ENCODE data around the gene CCT2.
"Not testable (repeated sequence)": the region's sequence is repeated elsewhere in the genome, so short reads cannot be mapped to it uniquely, and the experiment has no call there.

The CCT2 gene

DNA sequence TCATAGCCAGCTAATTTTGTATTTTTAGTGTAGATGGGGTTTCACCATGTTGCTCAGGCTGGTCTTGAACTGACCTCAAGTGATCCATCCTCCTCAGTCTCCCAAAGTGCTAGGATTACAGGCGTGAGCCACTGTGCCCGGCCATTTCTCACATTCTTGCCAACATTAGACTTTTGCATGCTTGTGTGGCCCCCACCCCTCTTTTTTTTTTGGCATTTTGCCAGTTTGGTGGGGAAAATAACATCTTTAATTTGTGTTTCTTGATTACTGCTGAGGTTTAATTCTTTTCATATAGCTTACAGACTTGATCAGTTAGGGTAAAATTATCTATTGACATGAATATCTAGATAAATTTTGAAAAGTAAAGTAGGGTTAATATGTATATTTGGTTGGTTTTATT, 3.8 kb downstream of the CCT2 start:
- no peak for DNase-seq (ENCODE audit: low spot score)

DNA sequence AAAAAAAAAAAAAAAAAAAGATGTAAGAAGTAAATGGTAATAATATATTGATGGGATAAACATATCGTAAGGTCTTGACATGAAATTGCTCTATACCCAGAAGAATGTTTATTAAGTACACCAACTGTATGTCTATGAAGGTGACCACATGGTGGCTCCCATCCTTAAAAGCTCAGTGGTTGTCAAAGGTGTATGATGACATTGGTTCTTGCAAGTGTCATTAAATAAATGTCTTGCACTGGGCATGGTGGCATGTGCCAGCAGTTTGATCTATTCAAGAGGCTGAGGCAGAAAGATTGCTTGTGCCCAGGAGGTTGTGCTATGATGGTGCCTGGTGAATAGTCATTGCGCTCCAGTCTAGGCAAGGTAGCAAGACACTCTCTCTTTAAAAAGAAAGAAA, 10.4 kb downstream of the CCT2 start:
- no peak for DNase-seq (ENCODE audit: low spot score)

DNA sequence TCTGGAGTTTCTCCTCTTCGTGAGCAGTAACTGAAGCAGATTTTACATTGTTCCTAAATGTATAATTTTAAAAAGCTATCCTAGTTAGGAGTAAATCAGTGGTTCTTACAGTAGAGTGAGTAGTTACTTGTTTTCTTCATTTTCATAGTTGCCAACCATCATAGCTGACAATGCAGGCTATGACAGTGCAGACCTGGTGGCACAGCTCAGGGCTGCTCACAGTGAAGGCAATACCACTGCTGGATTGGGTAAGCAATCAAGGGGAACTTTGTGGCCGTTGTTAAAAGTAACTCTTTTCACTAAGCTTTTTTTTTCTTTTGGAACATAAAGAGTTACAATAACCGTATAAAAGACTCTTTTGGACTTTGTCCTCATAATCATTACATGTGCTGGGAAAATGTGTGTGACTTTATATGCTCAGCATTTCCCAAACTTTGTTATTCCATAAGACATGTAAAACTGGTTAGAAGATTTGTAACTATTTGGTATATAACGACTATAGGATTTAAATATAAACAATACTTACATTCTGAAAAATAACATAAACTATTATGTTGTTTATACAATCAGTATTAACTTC, 13.0 kb downstream of the CCT2 start:
- no peak for DNase-seq (ENCODE audit: low spot score)

DNA sequence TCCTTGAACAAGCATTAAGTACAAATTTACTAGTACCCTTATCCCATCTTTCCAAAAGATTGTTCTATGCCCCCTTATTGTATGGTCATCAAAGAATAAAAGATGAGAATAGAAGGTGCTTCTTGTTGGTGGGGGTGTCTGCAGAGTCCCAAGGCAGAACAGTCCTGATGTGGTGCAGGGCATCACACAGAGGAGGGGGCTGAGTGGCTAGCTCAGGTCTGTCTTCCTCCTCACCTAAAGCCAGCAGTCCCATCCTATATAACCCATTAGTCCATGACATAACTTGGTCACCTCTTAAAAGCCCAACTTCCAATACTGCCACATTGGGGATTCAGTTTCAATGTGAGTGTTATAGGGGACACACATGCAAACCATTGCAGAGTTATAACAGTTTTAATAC, 15.5 kb downstream of the CCT2 start:
- DNase-seq (ENCODE audit: low spot score) = no peak

DNA sequence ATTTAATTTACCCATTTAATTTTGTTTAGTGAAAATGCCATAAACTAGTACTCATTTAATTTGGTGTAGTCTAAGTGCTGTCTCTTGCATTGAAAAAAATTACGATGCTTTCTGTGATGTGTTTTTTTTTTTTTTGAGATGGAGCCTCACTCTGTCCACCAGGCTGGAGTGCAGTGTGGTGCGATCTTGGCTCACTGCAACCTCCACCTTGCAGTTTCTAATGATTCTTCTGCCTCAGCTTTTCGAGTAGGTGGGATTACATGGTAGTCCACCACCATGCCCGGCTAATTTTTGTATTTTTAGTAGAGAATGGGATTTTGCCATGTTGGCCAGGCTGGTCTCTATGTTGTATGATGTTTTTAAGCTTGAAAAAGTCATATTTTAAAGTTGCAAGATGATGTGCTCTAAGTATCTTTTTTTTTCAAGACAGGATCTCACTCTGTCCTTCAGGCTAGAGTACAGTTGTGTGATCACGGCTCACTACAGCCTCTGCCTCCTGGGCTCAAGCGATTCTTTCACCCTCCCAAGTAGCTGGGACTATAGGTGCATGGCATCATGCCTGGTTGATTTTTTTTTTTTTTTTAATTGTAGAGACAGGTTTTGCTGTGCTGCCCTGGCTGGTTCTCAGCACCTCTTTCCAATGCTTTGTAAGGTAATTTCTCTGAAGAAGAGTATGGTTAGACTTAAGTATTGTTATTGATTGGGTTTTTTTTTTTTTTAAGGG, 16.9 kb downstream of the CCT2 start:
- DNase-seq (ENCODE audit: low spot score) = no peak

DNA sequence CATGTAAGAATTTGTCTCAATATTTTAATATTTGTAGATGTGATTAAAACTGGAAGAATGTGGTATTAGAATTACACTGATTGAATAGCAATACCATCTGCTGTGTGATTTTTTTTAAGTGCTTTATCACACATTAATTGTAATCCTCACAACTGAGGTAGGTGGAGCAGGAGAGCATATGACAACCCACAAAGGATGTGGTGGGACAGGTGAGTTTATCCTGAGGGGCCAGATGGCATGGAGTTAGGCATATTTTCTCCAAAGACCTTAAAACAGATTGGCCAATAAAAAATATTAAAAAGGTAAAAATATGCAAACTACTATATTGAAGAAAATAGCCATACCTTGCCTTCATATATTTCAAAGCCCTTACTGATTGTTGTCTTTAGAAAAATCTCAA, 17.7 kb downstream of the CCT2 start:
- DNase-seq (ENCODE audit: low spot score) = no peak

DNA sequence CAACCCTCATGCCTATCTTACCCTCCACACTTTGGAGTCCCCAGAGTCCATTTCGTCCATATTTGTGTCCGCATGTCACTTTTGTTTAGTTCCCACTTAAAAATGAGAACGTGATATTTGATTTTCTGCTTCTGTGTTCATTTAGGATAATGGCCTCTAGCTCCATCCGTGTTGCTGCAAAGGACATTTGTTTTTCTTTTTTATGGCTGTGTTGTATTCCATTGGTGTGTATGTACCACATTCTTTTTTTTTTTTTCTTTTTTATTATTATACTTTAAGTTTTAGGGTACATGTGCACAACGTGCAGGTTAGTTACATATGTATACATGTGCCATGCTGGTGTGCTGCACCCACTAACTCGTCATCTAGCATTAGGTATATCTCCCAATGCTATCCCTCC, 18.3 kb downstream of the CCT2 start:
- DNase-seq (ENCODE audit: low spot score) = not testable (repeated sequence)

DNA sequence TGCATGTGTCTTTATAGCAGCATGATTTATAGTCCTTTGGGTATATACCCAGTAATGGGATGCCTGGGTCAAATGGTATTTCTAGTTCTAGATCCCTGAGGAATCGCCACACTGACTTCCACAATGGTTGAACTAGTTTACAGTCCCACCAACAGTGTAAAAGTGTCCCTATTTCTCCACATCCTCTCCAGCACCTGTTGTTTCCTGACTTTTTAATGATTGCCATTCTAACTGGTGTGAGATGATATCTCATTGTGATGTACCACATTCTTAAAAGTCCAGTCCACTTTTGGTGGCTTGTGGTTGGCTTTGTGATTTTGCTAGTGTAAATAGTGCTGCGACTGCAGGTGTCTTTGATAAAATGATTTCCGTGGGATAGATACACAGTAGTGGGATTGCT, 19.0 kb downstream of the CCT2 start:
- not testable (repeated sequence) for DNase-seq (ENCODE audit: low spot score)

DNA sequence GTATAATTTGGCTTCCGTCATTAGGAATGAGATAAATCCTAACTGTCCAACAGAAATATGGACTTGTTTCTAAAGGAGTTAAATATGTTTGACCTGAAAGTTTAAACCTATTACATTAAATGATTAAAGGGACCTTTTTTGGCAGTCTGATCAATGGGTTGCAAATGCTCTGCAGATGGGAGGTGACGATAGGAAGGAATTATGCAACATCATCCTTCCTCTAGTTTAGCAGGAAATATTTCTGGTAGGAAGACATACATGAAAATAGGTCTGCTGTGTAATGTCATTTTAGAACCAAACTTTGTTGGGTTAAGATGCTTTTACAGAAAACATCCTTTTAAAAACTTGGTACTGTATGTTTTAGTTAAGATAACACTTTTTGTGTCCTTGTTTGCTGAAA, 22.9 kb downstream of the CCT2 start:
- DNase-seq (ENCODE audit: low spot score) = no peak

DNA sequence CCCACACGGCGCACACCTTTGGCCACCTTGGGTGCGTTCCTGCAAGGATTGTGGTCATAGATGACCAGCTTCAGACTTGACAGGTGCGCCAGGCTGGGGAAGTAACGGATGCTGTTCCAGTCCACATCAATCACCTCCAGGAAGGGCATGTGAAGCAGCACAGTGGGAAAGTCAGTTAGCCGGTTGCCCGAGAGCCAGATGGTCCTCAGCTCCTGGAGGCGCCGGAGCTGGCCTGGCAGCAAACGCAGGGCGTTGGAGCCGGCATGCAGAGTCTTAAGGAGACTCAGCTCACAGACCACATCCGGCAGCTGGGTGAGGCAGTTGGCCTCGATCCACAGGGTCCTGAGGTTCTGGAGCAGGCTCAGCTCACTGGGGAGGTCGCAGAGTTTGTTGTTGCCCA, 24.9 kb downstream of the CCT2 start:
- DNase-seq (ENCODE audit: low spot score) = no peak

DNA sequence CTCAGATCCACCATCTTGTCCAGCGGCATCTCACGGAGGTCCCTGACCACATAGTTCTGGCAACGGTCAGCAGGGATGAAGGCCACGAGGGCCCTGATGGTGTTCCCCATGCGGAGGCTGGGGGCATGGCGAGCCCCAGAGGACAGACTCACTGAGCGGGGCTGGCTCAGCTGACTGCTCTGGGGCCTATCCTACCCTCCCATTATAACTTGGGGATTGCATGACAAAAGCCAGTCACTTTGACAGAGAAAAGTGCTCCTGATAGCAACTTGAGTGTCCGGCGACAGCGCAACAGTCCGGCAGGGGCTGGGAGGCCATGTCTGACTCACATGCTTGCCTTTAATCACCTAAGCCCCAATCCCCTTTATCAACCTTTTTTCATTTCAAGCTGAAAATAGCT, 25.5 kb downstream of the CCT2 start, which contains the start of gene LRRC10:
TSS of gene LRRC10 (minus strand) at position 179 of the 400 bp plus-strand sequence. CDS start at position 110, 69 bp downstream.
- DNase-seq (ENCODE audit: low spot score) = no peak

DNA sequence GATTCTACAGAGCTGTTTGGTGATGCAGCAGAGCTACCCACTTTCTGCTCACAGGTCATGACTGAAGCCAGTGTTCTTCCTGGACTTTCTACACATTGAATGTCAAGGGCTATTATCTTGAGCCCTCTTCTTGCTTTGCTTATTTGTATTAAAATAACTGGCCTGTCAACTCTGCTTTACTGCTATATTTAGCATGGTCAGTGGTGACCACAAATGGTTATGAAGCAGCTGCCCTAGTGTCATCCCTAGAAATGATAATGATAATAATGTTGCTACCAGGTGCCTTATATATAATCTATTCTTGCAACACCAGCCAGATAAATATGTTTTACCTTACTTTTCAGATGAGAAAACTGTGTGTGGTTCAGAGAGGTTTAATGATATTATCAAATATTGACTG, 28.1 kb downstream of the CCT2 start:
- no peak for DNase-seq (ENCODE audit: low spot score)

DNA sequence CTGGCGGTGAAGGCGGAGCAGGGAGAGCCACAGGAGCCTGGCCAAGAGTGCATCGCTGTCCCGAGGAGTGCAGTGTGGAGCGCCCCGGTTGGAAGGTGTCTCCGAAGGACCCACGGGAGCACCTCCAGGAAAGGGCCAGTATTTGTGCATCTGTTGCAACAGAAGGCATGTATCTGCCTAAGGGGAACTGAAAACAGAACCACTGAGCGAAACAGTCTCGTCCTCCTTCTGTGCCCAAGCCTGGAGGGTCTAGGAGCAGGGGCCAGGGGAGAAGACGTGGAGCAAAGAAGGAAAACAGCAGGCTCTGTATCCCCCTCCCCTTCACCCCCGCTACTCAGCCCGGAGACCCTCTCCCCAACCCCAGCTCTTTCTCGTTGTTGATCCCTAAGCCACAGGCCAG, 30.8 kb downstream of the CCT2 start:
- no peak for DNase-seq (ENCODE audit: low spot score)

DNA sequence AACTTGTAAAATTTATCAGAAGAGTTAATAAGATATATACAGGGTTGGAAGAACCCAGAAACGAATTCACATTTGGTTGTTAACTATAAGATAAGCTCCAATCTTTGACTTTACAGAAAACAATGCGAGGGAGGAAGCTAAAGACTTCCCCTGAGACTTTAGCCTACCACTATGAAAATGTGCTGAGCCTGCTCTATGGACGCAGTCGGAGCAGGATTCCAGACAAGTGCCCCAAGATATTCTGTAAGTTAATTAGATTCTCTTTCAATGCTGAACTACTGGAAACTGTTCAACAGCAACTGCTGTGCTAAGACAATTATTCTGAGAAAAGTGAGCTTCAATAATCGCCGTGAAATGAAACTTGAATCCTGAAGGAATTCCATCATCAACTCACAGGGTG, 33.8 kb downstream of the CCT2 start:
- DNase-seq (ENCODE audit: low spot score) = no peak

DNA sequence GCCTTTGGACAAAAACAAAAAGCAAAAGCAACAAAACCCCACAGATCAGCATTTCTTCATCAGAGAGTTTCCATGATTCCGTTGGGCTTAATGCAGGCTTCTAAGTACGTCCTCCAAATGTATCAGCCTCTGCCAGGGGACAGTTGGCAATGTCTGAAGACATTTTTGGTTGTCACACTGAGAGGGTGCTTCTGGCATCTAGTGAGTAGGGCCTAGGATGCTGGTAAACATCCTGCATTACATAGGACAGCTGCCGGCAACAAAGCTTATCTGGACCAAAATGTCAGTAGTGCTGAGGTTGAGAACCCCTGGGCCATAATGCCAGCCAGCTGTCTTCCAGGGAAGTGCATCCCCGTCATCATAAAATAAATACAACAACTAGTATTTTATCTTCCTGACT, 34.8 kb downstream of the CCT2 start:
- no peak for DNase-seq (ENCODE audit: low spot score)

DNA sequence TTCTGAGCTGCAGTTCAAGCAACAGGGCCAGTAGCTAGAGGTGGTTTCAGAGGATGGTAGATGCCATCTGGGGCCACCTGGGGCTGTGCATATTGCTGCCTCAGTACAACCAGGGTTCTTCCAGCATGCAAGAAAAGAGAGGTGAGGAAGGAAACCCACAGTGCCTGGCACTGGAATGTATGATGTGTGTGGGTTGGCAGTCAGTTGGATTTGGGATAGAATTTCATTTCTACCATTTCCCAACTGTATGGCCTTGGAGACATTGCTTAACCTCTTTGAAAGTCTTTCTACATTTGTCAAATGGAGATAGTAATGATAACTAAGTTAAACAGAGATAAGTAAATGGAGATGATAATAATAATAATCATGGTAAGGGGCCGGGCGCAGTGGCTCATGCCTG, 35.7 kb downstream of the CCT2 start:
- no peak for DNase-seq (ENCODE audit: low spot score)

DNA sequence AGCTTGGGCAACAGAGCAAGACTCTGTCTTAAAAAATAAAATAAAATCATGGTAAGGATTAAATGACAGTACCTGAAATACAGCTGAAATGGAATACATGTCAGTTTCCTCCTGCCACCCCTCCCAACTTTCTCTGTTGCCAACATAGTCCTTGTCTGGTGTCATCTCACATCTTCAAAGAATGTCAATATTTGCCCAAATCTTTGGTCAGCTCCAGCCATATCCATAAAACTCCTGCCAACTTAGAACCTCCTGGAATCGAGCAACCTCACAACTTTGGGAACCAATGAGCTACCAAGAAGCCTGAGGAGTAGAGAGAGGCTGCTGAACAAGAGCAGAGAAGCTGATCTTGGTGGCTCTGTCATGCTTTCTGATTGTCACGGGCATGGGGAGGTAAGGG, 36.3 kb downstream of the CCT2 start:
- no peak for DNase-seq (ENCODE audit: low spot score)

DNA sequence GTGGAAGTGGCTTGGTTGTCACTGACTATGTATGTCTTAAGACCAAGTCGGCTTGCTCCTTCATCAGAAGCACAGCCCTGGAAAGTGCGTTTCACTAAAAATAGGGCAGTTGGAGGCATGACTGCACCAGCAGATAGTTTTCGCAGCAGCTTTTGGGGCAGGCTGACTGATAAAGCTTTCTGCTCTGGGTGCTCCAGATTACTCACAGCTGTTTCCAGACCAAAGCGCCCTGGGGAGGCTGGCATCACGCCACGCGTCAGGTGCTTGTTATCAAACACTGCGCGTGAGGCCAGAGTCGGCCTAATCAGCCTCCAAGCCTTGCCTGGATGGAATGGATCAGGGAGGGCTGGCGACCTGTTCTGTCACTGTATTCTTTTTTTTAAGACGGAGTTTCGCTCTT, 38.7 kb downstream of the CCT2 start:
- no peak for DNase-seq (ENCODE audit: low spot score)

DNA sequence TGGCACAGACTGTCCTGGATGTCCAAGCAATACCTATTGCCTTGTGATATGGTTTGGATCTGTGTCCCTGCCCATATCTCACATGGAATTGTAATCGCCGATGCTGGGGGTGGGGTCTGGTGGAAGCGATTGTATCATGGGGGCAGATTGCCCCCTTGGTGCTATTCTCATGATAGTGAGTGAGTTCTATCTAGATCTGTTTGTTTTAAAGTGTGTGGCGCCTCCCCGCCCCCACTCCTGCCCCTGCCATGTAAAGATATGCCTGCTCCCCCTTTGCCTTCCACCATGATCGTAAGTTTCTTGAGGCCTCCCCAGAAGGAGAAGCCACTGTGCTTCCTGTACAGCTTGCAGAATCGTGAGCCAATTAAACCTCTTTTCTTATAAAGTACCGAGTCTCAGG, 42.2 kb downstream of the CCT2 start:
- DNase-seq (ENCODE audit: low spot score) = no peak

DNA sequence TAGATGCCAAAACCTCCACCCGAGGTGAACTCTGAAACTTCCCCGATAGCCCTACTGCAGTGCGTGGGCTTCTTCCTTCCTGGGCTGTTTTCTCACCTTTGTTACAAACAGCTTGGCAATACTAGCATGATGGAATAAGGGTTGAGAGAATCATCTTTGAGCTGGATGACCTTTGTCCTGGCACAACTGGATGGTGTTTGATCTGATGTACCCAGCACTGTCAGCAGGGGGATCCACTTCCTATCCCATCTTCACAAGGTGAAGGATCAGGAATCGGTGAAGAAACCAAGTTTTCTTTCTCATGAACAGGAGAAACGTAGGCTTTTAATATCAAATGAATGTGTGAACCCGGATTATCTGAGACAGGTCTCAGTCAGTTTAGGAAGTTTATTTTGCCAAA, 44.9 kb downstream of the CCT2 start:
- no peak for DNase-seq (ENCODE audit: low spot score)

DNA sequence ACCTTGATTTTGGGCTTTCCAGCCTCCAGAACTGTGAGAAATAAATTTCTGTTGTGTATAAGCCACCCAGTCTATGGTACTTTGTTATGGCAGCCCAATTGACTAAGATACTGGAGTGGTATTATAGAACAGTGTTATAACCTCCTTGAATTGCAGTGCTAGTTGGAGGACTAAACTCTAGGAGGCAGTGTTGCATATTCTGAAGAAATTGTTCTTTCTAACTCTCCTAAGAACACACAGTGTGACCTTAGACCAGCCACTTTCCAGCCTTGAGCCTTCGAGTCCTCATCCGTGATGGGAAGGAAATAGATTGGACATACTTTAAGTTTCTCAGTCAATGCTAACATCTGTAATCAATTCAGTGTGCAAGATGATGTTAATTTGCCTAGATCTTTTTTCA, 47.8 kb downstream of the CCT2 start:
- DNase-seq (ENCODE audit: low spot score) = no peak

DNA sequence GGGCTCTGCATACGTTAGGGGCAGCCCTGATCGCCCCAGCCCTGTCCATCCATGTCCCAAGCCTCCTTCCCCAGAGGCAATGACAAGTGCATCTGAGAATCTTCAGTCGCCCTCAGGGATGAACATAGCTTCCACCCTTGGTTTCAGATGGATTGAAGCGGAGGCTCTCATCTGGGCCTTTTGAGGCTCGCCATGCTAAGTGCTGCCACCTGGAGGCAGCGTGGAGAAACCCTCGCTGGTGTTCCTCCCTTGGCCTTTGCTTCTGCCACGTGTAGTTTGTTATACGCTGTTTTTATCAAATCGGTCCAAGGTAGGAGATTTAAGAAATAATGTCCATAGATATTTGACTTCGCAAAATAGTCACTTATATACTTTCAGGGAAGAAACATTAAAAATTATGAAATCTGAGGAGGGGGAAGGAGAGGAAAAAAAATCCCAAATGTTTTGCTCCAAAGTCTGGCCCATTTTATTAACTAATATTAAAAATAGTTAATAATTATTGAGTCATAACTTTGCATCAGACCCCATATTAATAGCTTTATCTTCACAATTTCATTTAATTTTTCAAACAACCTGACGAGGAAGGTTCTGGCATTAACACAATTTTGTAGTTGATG, 54.2 kb downstream of the CCT2 start:
- no peak for DNase-seq (ENCODE audit: low spot score)

DNA sequence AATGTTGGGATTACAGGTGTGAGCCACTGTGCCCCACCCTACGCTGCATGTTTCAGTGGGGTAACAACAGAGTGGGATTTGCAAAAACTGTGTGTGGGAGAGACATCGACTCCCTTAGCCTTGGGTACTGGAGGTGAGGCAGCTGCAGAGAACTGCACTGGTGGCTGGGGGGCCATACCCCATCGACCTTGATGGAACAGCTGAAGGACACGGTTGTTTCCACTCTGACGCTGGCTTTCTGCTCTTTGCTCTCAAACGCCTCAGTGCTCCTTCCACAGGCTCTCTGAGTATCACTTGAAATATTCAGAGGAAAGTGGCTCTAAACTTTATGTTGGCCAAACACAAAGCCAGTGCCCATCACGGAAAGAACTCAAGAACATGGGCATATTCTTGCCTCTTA, 56.3 kb downstream of the CCT2 start:
- DNase-seq (ENCODE audit: low spot score) = no peak

DNA sequence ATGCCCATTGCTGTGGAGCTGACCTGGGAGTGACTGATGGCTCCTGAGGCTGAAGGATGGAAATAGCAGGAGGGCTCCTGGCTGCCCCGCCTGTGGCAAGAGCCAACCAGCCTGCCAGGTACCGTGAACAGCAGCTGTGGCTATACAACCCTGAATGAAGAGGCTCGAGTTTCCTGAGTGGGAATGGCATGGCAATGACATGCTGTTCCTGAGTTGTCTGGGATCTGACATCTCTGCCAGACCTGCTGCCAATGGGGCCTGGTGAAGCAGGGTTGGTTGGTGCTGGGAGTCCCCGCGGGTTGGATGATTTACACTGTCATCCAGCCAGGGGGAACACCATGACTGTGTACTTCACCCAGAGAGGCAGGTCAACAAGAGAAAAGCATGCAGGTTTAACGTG, 57.3 kb downstream of the CCT2 start:
- no peak for DNase-seq (ENCODE audit: low spot score)
